ENCODE measurements around the gene JMJD1C.
"Not testable (repeated sequence)": the region's sequence is repeated elsewhere in the genome, so short reads cannot be mapped to it uniquely, and the experiment has no call there.

- TF ChIP-seq CTCF, POLR2A (IDR thresholded peaks at IDR 0.05): not testable (repeated sequence)
Measured at GRCh38 chr10:63377305-63377661, 88.5 kb downstream of the JMJD1C start.

Measured in adrenal gland (tissue), 5 donors.